Central memory CD4-positive, alpha-beta T cell (primary cell): ENCODE results near the gene KRTAP5-5.
"Not testable (repeated sequence)": the region's sequence is repeated elsewhere in the genome, so short reads cannot be mapped to it uniquely, and the experiment has no call there.

Experiments
- DNase-seq: peaks from one replicate; pipeline ENCODE4 v3.0.0; 2022

Gene KRTAP5-5

GRCh38 chr11:1660111-1660867 lies 30.7 kb downstream of the KRTAP5-5 start:
- DNase-seq, result no peak

DNA sequence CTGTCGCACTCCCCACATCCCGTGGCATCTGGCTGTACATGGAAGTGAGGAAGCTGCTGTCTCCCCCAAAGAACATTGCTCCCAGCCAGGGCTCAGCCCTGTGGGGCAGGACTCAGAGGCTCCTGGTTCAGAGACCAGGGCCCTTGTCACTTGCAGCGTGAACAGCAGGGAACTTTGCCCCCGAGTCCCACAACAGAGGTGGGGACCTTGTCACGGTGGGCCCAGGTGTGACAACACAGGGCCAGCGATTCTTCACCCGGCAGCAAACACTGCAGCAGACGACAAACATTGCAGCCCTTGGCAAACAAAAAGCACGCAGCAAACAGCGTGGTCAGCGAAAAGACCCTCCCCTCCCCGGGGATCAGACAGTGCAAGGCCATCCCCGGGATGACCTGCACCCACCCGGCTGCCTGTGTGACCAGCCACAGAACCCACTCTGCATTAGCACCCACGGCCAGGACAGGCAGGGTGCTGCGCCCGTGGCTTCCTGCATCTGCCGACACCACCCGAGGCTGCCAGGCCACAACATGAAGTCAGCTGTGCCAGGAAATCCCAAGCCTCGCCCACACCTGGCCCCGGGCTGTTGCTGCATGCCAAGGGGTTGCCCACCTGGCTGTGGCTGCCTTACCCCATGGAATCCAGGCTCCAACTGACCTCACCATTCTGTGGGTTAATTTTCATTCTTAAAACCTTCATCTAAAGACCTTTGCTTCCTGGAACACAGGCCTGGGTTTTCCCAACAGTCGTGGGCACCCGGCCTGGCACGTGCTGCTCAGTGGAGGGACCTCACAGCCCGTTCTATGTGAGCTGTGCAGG lies 32.1 kb downstream of the KRTAP5-5 start:
- not testable (repeated sequence) for DNase-seq

- DNase-seq, result not testable (repeated sequence)
Measured at GRCh38 chr11:1662699-1663283, 33.2 kb downstream of the KRTAP5-5 start.

- no peak for DNase-seq
Measured at GRCh38 chr11:1665313-1665712, 35.7 kb downstream of the KRTAP5-5 start.

GRCh38 chr11:1667121-1667850 lies 37.7 kb downstream of the KRTAP5-5 start:
- no peak for DNase-seq

- no peak for DNase-seq
Measured at GRCh38 chr11:1667906-1668305, 38.3 kb downstream of the KRTAP5-5 start.

- DNase-seq, result no peak
Measured at GRCh38 chr11:1668911-1669473, 39.4 kb downstream of the KRTAP5-5 start.

GRCh38 chr11:1669546-1670218 lies 40.1 kb downstream of the KRTAP5-5 start:
- no peak for DNase-seq

DNA sequence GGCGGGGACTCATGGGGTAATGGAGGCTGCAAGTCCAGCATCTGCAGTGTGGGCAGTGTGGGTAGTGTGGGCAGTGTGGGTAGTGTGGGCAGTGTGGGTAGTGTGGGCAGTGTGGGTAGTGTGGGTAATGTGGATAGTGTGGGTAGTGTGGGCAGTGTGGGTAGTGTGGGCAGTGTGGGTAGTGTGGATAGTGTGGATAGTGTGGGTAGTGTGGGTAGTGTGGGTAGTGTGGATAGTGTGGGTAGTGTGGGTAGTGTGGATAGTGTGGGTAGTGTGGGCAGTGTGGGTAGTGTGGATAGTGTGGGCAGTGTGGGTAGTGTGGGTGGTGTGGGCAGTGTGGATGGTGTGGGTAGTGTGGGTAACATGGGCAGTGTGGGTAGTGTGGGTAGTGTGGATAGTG lies 40.9 kb downstream of the KRTAP5-5 start:
- not testable (repeated sequence) for DNase-seq

DNA sequence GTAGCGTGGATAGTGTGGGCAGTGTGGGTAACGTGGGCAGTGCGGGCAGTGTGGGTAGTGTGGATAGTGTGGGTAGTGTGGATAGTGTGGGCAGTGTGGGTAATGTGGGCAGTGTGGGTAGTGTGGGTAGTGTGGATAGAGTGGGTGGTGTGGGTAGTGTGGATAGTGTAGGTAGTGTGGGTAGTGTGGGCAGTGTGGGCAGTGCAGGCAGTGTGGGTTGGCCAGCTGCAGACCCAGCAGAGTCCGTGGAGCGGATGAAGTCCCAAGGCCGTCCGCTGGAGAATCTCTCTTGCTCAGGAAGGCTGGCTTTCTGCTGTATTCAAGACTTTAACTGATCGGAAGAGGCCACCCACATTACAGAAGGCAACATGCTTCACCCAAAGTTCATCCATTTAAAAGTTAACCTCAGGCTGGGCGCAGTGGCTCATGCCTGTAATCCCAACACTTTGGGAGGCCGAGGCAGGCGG lies 41.4 kb downstream of the KRTAP5-5 start:
- DNase-seq, result no peak

GRCh38 chr11:1671658-1672057 lies 42.1 kb downstream of the KRTAP5-5 start:
- DNase-seq, result no peak

- no peak for DNase-seq
Measured at GRCh38 chr11:1672613-1673350, 43.2 kb downstream of the KRTAP5-5 start.

DNA sequence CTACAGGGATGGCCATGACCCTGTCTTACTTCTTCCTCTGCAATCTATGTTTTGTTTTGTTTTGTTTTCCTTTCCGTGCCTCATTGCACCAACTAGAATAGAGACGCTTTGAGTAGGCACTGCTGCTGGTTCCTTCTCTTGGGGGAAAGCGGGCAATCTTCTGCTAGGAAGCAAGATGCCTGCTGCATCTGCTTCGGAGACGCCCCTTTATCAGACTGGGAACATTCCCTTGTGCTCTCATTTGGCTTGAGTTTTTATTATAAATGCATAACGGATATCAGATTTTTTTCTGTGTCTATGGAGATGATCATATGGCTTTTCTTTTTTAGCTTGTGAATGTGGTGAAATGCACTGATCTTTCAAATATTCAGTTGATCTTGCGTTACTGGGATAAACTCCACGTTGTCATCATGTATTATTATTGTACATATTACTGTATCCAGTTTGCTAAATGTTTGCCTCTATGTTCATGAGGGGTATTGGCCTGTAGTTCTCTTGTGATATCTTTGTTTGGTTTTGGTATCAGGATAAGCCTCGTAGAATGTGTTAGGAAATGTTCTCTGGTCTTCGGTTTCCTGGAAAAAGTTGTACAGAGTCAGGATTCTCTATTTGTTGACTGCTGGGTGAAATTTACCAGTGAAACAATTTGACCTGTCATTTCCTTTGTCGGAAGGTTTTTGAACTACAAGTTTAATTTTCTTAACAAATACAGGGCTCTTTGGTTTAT lies 44.0 kb downstream of the KRTAP5-5 start:
- DNase-seq, result no peak

GRCh38 chr11:1674173-1675131 lies 44.9 kb downstream of the KRTAP5-5 start:
- DNase-seq, result no peak

DNA sequence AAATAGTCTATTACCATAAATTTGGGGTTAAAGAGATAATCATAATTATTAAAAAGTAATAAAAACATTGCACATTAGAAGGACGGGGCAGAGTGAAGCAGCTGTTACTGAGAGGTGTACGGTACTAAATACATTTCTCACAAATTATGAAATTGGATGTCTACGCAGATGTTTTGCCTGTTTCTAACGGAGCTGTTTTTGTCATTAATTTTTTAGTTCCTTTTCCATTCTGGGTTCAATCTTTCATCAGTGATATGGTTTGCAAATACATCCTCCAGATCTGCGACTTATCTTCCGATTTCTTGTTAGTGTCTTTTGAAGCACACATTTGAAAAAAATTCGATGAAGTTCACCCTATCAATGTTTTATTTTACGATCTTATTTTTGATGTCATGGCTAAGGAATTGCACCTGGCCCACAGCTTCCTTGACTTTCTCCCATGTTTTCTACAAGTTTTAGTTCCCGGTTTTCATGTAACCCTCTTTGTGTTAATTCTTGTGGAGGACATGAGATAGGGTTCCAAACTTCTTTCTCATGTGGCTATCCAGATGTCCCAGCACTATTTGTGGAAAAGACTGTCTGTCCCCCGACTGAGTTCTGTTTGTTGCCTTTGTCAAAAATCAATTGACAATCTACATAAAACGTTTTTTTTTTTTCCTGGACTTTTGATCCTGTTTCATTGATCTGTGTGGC lies 46.1 kb downstream of the KRTAP5-5 start:
- DNase-seq, result no peak

DNA sequence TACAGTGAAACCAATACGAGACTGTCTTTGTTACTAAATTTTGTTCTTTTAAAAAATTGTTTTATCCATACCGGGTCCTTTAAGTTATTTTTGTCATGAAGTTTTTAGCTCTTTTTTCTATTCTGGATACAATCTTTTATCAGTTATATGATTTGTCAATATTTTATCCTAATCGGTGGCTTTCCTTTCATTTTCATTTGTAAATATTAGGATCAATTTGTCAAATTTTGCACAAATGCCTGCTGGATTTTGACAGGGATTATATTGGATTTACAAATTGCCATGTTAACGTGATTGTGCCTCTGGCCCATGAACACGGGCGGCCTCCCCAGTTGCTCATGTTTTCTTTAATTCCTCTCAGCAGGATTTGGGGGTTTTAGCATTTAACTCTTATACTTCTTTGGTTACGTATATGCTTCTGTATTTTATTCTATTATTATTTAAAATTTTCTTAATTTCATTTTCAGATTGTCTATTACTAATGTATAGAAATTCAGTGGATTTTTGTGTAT lies 46.7 kb downstream of the KRTAP5-5 start:
- no peak for DNase-seq

DNA sequence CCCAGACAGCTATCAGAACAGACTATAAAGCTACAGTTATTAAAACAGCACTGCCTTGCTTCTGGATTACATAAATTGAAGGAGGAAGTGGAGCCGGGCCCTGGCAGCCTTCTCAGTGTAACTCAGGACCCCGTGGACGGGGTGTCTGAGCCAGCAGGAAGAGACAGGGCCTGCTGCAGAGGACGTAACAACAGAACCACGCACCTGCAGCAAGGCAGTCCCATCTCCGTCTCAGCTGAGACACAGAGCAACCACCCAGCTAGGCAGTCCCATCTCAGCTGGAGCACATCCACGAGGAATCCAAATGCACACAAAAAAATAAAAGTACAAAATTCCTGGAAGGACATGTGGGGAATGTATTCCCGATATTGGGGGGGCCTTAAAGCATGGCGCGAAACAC lies 50.3 kb downstream of the KRTAP5-5 start:
- no peak for DNase-seq
